ENCODE measurements around the gene LSM3. TPM values are rescaled to one million over a fixed set of nuclear protein-coding genes. Genes with fewer than 3 reads are reported as not detected.
"Not testable (repeated sequence)": the region's sequence is repeated elsewhere in the genome, so short reads cannot be mapped to it uniquely, and the experiment has no call there.

The LSM3 gene
- total RNA-seq, 1 donor, result 15.6 TPM

DNA sequence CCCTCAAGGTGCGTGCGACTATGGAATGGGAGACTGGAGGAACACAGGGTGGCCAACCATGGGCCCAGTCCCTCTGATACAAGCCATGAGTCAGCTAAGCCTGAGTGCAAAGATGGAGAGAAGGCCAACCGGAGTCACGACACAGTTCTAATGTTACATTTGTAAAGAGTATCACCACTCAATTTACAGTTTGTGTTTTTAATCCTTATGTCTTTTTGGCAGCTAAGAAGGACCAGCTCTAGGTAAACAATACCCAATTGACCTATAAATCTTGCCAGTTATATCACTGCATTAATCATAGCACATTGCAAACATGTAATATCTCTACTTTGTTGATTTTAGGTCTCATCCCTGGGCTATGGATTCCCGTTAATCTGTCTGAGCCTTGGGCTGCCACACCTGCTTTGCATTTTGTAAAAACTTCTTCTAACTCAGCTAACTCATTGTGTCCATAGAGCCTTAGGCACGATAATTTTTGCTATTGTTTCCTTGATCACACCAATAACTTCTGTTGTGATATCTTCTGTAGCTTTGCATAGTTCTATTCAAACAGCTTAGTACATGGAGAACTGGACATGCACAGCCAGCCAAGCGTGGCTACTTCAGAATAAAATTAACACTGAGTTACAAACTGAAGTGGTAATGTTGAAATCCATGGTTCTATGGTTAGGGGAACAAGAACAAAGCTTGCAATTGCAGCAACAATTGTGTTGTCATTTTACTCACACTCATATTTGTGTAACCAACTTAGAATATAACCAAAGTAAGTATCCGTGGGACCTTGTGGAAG is 50.3 kb downstream of the LSM3 start:
- TF ChIP-seq, protein P1, sequence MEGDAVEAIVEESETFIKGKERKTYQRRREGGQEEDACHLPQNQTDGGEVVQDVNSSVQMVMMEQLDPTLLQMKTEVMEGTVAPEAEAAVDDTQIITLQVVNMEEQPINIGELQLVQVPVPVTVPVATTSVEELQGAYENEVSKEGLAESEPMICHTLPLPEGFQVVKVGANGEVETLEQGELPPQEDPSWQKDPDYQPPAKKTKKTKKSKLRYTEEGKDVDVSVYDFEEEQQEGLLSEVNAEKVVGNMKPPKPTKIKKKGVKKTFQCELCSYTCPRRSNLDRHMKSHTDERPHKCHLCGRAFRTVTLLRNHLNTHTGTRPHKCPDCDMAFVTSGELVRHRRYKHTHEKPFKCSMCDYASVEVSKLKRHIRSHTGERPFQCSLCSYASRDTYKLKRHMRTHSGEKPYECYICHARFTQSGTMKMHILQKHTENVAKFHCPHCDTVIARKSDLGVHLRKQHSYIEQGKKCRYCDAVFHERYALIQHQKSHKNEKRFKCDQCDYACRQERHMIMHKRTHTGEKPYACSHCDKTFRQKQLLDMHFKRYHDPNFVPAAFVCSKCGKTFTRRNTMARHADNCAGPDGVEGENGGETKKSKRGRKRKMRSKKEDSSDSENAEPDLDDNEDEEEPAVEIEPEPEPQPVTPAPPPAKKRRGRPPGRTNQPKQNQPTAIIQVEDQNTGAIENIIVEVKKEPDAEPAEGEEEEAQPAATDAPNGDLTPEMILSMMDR (IDR thresholded peaks at IDR 0.05; ENCODE audit: insufficient read depth, low read length), result no peak
- no peak for DNase-seq (ENCODE audit: low read depth)
- H3K4me3 ChIP-seq (ENCODE audit: low read depth, low read length), result no peak overlapping the region

DNA sequence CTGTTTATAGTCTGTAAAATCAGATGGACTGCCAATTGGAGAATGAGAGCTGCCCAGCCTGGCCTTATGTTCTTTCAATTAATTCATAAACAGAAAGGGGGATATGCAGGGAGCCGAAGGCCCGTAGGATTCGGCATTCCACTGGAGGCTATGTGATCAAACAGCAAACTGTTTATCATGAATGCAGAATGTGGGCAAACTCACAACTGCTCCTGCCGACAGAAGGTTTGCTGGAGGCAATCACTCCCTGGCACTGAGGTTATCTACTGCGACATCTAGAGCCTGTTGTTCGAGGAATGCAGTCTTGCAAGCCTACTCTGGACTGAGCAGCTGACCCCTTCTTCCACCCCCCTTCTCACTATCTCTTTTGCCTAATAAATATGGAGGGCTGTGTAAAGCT is 51.1 kb downstream of the LSM3 start:
- DNase-seq (ENCODE audit: low read depth); H3K4me3 ChIP-seq (ENCODE audit: low read depth, low read length): not testable (repeated sequence)

DNA sequence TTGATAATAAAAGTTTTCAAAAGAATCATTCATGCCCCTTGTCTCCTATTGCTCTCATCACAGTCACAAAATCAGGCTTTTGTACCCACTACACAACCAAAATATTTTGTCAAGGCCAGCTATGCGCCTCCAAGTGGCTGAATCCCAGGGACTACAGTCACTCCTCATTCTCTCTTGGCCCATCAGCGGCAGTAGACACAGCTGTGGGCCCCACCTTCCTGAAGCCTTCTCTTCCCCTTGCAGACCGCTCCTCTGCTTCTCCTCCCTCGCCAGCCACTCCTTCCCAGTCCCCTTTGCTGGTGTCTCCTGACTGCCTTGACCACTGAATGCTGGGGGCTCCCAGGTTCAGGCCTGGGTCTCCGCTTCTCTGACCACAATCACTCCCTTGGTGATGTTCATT is 52.1 kb downstream of the LSM3 start:
- no peak overlapping the region for H3K4me3 ChIP-seq (ENCODE audit: low read depth, low read length)
- no peak for DNase-seq (ENCODE audit: low read depth)
- TF ChIP-seq, protein P1 (IDR thresholded peaks at IDR 0.05; ENCODE audit: insufficient read depth, low read length), result no peak

DNA sequence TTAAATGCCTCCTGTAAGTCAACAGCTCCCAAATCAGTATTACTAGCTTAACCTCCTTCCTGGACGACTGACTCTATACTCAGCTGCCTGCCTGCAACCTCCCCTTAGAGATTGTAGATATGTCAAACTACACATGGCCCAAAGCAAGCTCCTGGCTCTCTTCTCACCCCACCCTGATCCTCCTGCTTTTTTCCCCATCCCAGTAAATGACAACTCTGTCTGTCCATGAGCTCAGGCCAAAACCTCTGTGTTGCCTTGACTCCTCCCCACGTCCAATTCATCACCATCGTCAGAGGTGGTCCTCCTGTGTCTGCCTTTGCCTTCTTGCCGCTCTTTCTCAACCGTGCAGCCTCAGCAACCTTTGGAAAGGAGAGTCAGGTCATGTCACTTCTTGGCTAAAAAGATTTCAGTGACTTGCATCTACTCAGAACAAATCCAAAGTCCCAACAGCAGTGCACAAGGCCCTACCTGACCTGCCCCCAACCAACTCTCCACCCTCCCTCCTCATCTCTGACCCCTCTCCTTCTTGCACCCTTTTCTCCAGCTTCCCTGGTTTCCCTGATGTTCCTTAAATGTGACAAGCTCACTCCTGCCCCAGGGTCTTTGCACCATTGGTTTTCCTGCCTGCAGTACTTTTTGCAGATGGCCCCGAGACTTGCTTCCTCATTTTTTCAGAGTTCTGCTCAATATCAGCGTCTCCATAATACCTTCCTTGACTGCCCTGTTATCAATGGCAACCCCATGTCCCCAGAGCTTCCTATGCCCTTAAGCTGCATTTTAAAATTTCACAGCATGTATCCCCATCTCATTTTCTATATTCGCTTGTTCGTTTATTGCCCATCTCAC is 52.8 kb downstream of the LSM3 start:
- H3K4me3 ChIP-seq (ENCODE audit: low read depth, low read length), result no peak overlapping the region
- DNase-seq (ENCODE audit: low read depth), result no peak
- TF ChIP-seq, protein P1 (IDR thresholded peaks at IDR 0.05; ENCODE audit: insufficient read depth, low read length), result no peak

DNA sequence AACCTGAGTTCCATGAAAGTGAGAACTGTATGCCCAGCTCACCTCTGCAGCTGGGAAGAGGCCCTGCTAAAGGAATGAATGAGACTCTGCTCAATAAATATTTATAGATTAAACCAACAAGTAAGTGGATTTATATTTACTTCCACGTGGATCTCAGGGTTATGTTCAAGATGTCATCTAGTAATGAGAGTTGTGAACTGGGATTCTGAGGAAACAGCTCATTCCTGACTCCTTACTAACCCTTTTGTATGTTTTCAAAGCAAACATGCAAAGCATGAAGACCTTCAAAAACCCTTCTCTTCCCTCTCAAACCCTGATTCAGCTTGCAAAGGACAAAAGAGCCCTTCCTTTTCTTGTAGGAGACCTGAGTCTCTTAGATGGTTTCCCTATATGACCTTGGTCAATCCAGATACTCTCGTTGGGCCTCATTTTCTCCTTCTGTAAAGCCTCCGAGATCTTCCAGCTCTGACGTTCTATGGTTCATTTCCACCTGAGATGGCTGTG is 53.4 kb downstream of the LSM3 start:
- no peak overlapping the region for H3K4me3 ChIP-seq (ENCODE audit: low read depth, low read length)
- DNase-seq (ENCODE audit: low read depth), result no peak
- TF ChIP-seq, protein P1 (IDR thresholded peaks at IDR 0.05; ENCODE audit: insufficient read depth, low read length), result no peak

DNA sequence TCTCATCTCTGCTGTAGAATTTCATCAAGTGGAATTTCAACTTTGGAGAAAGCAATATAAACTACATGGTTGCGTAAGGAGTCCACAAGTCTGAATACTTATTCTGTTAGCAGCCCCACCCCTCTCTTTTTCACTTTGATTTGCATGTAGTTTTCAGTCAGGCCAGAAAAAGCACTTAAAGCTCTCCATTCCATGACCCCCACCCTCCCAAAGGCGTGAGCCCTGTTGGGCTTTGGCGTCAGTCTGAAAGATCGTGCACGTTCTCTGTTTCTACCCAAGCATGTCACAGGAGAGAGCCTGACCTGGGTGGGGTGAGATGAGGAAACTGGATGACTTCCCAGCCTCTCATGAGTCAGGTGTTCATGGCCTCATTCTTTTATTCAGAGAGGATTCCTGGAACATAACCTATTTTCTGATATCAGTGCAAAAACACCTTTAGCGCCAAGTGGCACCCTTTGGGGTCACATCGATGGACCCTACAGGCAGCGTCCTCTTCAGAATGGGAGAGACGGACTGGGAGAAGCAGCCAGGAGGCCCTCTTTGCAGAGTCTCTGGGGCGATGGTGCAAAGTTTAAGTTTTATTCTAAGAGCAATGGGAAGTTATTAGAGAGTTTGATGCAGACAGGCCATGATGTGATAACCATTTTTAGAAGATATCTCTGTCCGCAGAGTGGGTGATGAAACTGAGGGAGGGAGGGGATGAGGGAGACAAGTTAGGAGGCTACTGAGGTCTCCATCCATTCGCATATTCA is 55.8 kb downstream of the LSM3 start:
- DNase-seq (ENCODE audit: low read depth), result peak; percentile 83
- TF ChIP-seq, protein P1 (IDR thresholded peaks at IDR 0.05; ENCODE audit: insufficient read depth, low read length), result no peak

More for the DNA sequence above, 55.8 kb downstream of the LSM3 start:
- H3K4me3 ChIP-seq (ENCODE audit: low read depth, low read length), result no peak overlapping the region
